IMR-90 (cell line): ENCODE results near the gene ARHGEF37. TPM values are rescaled to one million over a fixed set of nuclear protein-coding genes. Genes with fewer than 3 reads are reported as not detected.

Experiments used
- ATAC-seq: fragments of 200-7000 bp; cut with Tn5 transposase; 2 replicates; pipeline ENCODE4 v1.9.1; 2020; ENCODE audit warnings: low read depth, mild to moderate bottlenecking, moderate library complexity
- BruUV-seq: library from RNA; stranded (reverse); fragments of 400-500 nt; replicated peaks from 2 replicates; lab custom pipeline; 2021; lab: Mats Ljungman, UMichigan
- CTCF ChIA-PET: fragments of 300-600 bp; formaldehyde crosslinking; extraction: SDS; loops from one replicate; lab custom pipeline; 2021; ENCODE audit warnings: antibody characterized with exemption; lab: Yijun Ruan, JAX
- POLR2A ChIA-PET: fragments of 300-600 bp; sonication (Branson Sonifier 250); formaldehyde crosslinking; loops from one replicate; lab custom pipeline; 2022; ENCODE audit warnings: antibody characterized with exemption; ENCODE audit not compliant: unreplicated experiment; lab: Charles Lee
- DNase-seq: peaks from one replicate; pipeline ENCODE4 v3.0.0; 2013
- H2AFZ ChIP-seq: replicated peaks from 2 replicates; pipeline ENCODE3; 2013; ENCODE audit warnings: low read length, mild to moderate bottlenecking; ENCODE audit not compliant: poor library complexity
- H2AK5ac ChIP-seq: 2 replicates; pipeline ENCODE4 v1.6.1; 2013; ENCODE audit warnings: low read depth, low read length, inconsistent platforms
- H2AK9ac ChIP-seq: replicated peaks from 2 replicates; pipeline ENCODE3; 2013; ENCODE audit warnings: mild to moderate bottlenecking, low read depth, low read length, moderate library complexity; ENCODE audit not compliant: poor library complexity
- H2BK120ac ChIP-seq: 2 replicates; pipeline ENCODE4 v1.6.1; 2013; ENCODE audit warnings: low read depth, low read length, inconsistent platforms
- H2BK15ac ChIP-seq: 3 replicates; pipeline ENCODE4 v1.6.1; 2013; ENCODE audit warnings: low read depth, low read length, inconsistent platforms
- H2BK20ac ChIP-seq: 2 replicates; pipeline ENCODE4 v1.6.1; 2013; ENCODE audit warnings: low read depth, mild to moderate bottlenecking, inconsistent platforms, low read length, moderate library complexity
- H2BK5ac ChIP-seq: 2 replicates; pipeline ENCODE4 v1.6.1; 2013; ENCODE audit warnings: mild to moderate bottlenecking, low read depth, low read length, inconsistent platforms; ENCODE audit not compliant: poor library complexity, severe bottlenecking
- H3K14ac ChIP-seq: replicated peaks from 2 replicates; pipeline ENCODE4 v1.6.1; 2013; ENCODE audit warnings: low read depth, low read length, inconsistent platforms
- H3K18ac ChIP-seq: 2 replicates; pipeline ENCODE4 v1.6.1; 2013; ENCODE audit warnings: low read depth, low read length, control low read depth
- H3K23ac ChIP-seq: 2 replicates; pipeline ENCODE4 v1.6.1; 2013; ENCODE audit warnings: low read depth, low read length, inconsistent platforms
- H3K27ac ChIP-seq: 2 replicates; pipeline ENCODE4 v1.5.1; 2013; ENCODE audit warnings: mild to moderate bottlenecking, control low read depth, low read length; ENCODE audit not compliant: insufficient read depth
- H3K27me3 ChIP-seq: 2 replicates; pipeline ENCODE4 v1.6.1; 2013; ENCODE audit warnings: low read length; ENCODE audit not compliant: control insufficient read depth, insufficient read depth
- H3K36me3 ChIP-seq: 2 replicates; pipeline ENCODE4 v1.6.1; 2013; ENCODE audit warnings: low read length, mixed read lengths; ENCODE audit not compliant: control insufficient read depth, insufficient read depth
- H3K4ac ChIP-seq: 2 replicates; pipeline ENCODE4 v1.6.1; 2013; ENCODE audit warnings: low read depth, low read length, inconsistent platforms
- H3K4me1 ChIP-seq: 2 replicates; pipeline ENCODE4 v1.6.1; 2013; ENCODE audit warnings: low read length, mixed read lengths; ENCODE audit not compliant: control insufficient read depth, insufficient read depth
- H3K4me2 ChIP-seq: 2 replicates; pipeline ENCODE4 v1.6.1; 2013; ENCODE audit warnings: low read depth, mild to moderate bottlenecking, control low read depth, low read length, moderate library complexity
- H3K4me3 ChIP-seq: 2 replicates; pipeline ENCODE4 v1.5.1; 2013; ENCODE audit warnings: low read depth, mild to moderate bottlenecking, control low read depth, low read length, moderate library complexity; ENCODE audit not compliant: insufficient read depth
- H3K56ac ChIP-seq: 2 replicates; pipeline ENCODE4 v1.6.1; 2013; ENCODE audit warnings: low read length, inconsistent platforms; ENCODE audit not compliant: insufficient read depth; ENCODE audit errors: extremely low read depth
- H3K79me1 ChIP-seq, 2 experiments: 2 replicates each; pipeline ENCODE4 v1.6.1; 2013; ENCODE audit warnings: low read length in 2 of 2, inconsistent platforms in 1 of 2, low read depth in 1 of 2
- H3K9ac ChIP-seq: 2 replicates; pipeline ENCODE4 v1.6.1; 2013; ENCODE audit warnings: low read depth, low read length, control low read depth
- H3K9me1 ChIP-seq: 2 replicates; pipeline ENCODE4 v1.6.1; 2013; ENCODE audit warnings: low read length, inconsistent platforms; ENCODE audit not compliant: insufficient read depth
- H3K9me3 ChIP-seq: 2 replicates; pipeline ENCODE4 v1.6.1; 2013; ENCODE audit warnings: low read length; ENCODE audit not compliant: control insufficient read depth, insufficient read depth
- H4K20me1 ChIP-seq: 2 replicates; pipeline ENCODE4 v1.6.1; 2013; ENCODE audit warnings: low read length, inconsistent platforms; ENCODE audit not compliant: insufficient read depth
- H4K5ac ChIP-seq: 2 replicates; pipeline ENCODE4 v1.6.1; 2013; ENCODE audit warnings: mild to moderate bottlenecking, low read depth, low read length, control low read depth
- H4K8ac ChIP-seq, 2 experiments: 2 replicates each; pipeline ENCODE4 v1.6.1; 2013; ENCODE audit warnings: low read depth in 2 of 2, low read length in 2 of 2, control low read depth in 1 of 2, inconsistent platforms in 1 of 2
- H4K91ac ChIP-seq: 2 replicates; pipeline ENCODE4 v1.6.1; 2013; ENCODE audit warnings: low read depth, low read length, inconsistent platforms; ENCODE audit not compliant: insufficient read depth
- BHLHE40 ChIP-seq: fragments of 150-350 bp; IDR thresholded peaks from 2 replicates; pipeline ENCODE4 v1.6.1; 2016; ENCODE audit warnings: mild to moderate bottlenecking, low read depth, low read length
- CHD1 ChIP-seq: IDR thresholded peaks from 2 replicates; pipeline ENCODE4 v1.6.1; 2012; ENCODE audit warnings: low read depth, low read length, improper control_type of control experiment
- CTCF ChIP-seq: conservative IDR thresholded peaks from 2 replicates; pipeline ENCODE4 v1.5.1; 2012; ENCODE audit warnings: mild to moderate bottlenecking, low read depth, low read length, improper control_type of control experiment
- ELK1 ChIP-seq: fragments of 150-350 bp; IDR thresholded peaks from 2 replicates; pipeline ENCODE4 v1.6.1; 2016; ENCODE audit warnings: low read depth, mild to moderate bottlenecking, low read length, moderate library complexity, borderline replicate concordance
- FOS ChIP-seq: fragments of 150-350 bp; IDR thresholded peaks from 2 replicates; pipeline ENCODE4 v1.6.1; 2016; ENCODE audit warnings: low read depth, low read length
- MAFK ChIP-seq: IDR thresholded peaks from 2 replicates; pipeline ENCODE4 v1.6.1; 2012; ENCODE audit warnings: low read depth, low read length, improper control_type of control experiment
- MAZ ChIP-seq: IDR thresholded peaks from 2 replicates; pipeline ENCODE4 v1.6.1; 2012; ENCODE audit warnings: low read depth, mild to moderate bottlenecking, low read length, improper control_type of control experiment, moderate library complexity, borderline replicate concordance
- MXI1 ChIP-seq: IDR thresholded peaks from 2 replicates; pipeline ENCODE4 v1.6.1; 2012; ENCODE audit warnings: low read depth, mild to moderate bottlenecking, low read length, moderate library complexity, borderline replicate concordance
- NFE2L2 ChIP-seq: fragments of 150-350 bp; IDR thresholded peaks from 2 replicates; pipeline ENCODE4 v1.6.1; 2016; ENCODE audit warnings: low read depth, mild to moderate bottlenecking, low read length
- POLR2A ChIP-seq: IDR thresholded peaks from 2 replicates; pipeline ENCODE4 v1.6.1; 2012; ENCODE audit warnings: mild to moderate bottlenecking, low read depth, low read length
- RAD21 ChIP-seq: IDR thresholded peaks from 2 replicates; pipeline ENCODE4 v1.6.1; 2012; ENCODE audit warnings: low read length, improper control_type of control experiment
- RCOR1 ChIP-seq: IDR thresholded peaks from 2 replicates; pipeline ENCODE4 v1.6.1; 2012; ENCODE audit warnings: mild to moderate bottlenecking, low read length, improper control_type of control experiment; ENCODE audit not compliant: insufficient replicate concordance
- RFX5 ChIP-seq: IDR thresholded peaks from 2 replicates; pipeline ENCODE4 v1.8.0; 2012; ENCODE audit warnings: low read depth, mild to moderate bottlenecking, low read length, moderate library complexity
- SMC3 ChIP-seq: fragments of 150-350 bp; IDR thresholded peaks from 2 replicates; pipeline ENCODE4 v1.6.1; 2016; ENCODE audit warnings: low read depth, mild to moderate bottlenecking, antibody characterized with exemption, low read length, moderate library complexity
- USF2 ChIP-seq: fragments of 150-350 bp; IDR thresholded peaks from 2 replicates; pipeline ENCODE4 v1.6.1; 2017; ENCODE audit warnings: mild to moderate bottlenecking, antibody characterized with exemption, low read length, low read depth
- dilution Hi-C: fragments of 300-500 bp; cut with HindIII; formaldehyde crosslinking; loops from one replicate; pipeline ENCODE4 v1.14.3; 2018; ENCODE audit warnings: low sequenced_read_pairs; ENCODE audit not compliant: unreplicated experiment
- in situ Hi-C: fragments of 300-500 bp; cut with MboI; formaldehyde crosslinking; loops from 3 replicates; pipeline ENCODE4 v1.14.3; 2019; ENCODE audit warnings: low sequenced_read_pairs, inconsistent platforms, mixed read lengths
- intact Hi-C: fragments of 100-400 bp; cut with micrococcal nuclease; formaldehyde crosslinking; loops from 2 replicates; pipeline ENCODE4 v1.10.0; 2022
- polyA plus RNA-seq, 3 experiments: library from polyadenylated mRNA; depleted of rRNA; stranded (reverse); fragments of >200 nt; gene quantifications; 2 replicates each; pipeline ENCODE4 v1.2.3, GENCODE V29; 2012; ENCODE audit warnings: low replicate concordance in 1 of 3
- total RNA-seq: library from RNA; depleted of rRNA; stranded (reverse); fragments of >200 nt; gene quantifications from 2 replicates; pipeline ENCODE4 v1.2.3, GENCODE V29; 2012

ARHGEF37 gene
- total and polyA plus RNA-seq, 2 of the 4 experiments (the other 2 are of a cell fraction) = 0.39 to 0.54 TPM

GRCh38 chr5:149572170-149572569 lies 9.1 kb upstream of the ARHGEF37 start:
- dilution Hi-C loops (no loop called here), intact Hi-C loops (no loop called here), in situ Hi-C loops (loop anchor here (25.0 kb wide), 1 partner anchor 410 kb away; no protein-coding TSS in a partner anchor)
- no peak overlapping the region for H4K8ac ChIP-seq
- no peak overlapping the region for H2BK5ac ChIP-seq
- no peak overlapping the region; the same call in 1 of the 2 replicates for H2AK5ac ChIP-seq
- no peak overlapping the region for H3K23ac ChIP-seq
- H3K36me3 ChIP-seq = no peaks in the 10 kb centered on the region
- no peaks in the 10 kb centered on the region for H3K79me1 ChIP-seq
- H2BK20ac ChIP-seq = no peak overlapping the region
- H4K5ac ChIP-seq = no peak overlapping the region
- H4K91ac ChIP-seq = no peak overlapping the region
- H3K9ac ChIP-seq = no peak overlapping the region
- H3K4me1 ChIP-seq = no peaks in the 10 kb centered on the region
- H3K18ac ChIP-seq = no peak overlapping the region
- H2BK15ac ChIP-seq = no peak overlapping the region
- H3K27ac ChIP-seq = no peak overlapping the region
- no TSS peak for BruUV-seq
- H3K14ac ChIP-seq = no peak overlapping the region
- H3K27me3 ChIP-seq = no peaks in the 10 kb centered on the region
- ATAC-seq (no peak), DNase-seq (no peak)
- no peak overlapping the region for H2BK120ac ChIP-seq
- H3K9me1 ChIP-seq = no peaks in the 10 kb centered on the region
- H3K4me3 ChIP-seq = no peak overlapping the region
- no peak overlapping the region for H2AFZ ChIP-seq
- no peak overlapping the region for H2AK9ac ChIP-seq
- H3K4me2 ChIP-seq = no peak overlapping the region
- H4K20me1 ChIP-seq = no peaks in the 10 kb centered on the region
- TF ChIP-seq ELK1 = no peak
- no peak for TF ChIP-seq MXI1
- no peak for TF ChIP-seq FOS
- no peak for TF ChIP-seq NFE2L2
- TF ChIP-seq RAD21 = no peak
- no peak for TF ChIP-seq MAZ
- no peak for TF ChIP-seq RFX5
- no peak for TF ChIP-seq CHD1
- TF ChIP-seq USF2 = no peak
- TF ChIP-seq SMC3 = no peak
- no peak for TF ChIP-seq POLR2A
- no peak for TF ChIP-seq BHLHE40
- TF ChIP-seq CTCF = no peak
- TF ChIP-seq MAFK = no peak
- no peak for TF ChIP-seq RCOR1
- no peak overlapping the region for H3K4ac ChIP-seq
- no peaks in the 10 kb centered on the region for H3K9me3 ChIP-seq
- no peak overlapping the region for H3K56ac ChIP-seq
- ChIA-PET CTCF (no interaction called here), POLR2A (interaction anchor here (0.6 kb wide), 1 partner anchor 126 kb away, joined by 3 read pairs; no protein-coding TSS in a partner anchor)
